Measurements from ENCODE around the gene ZNF219. TPM values are rescaled to one million over a fixed set of nuclear protein-coding genes. Genes with fewer than 3 reads are reported as not detected.

ZNF219 gene
- total and polyA plus RNA-seq, 2 of the 13 experiments (the other 11 are each of a cell fraction or from before 2014, with no cell fraction given), result 34.5 to 36.6 TPM

DNA sequence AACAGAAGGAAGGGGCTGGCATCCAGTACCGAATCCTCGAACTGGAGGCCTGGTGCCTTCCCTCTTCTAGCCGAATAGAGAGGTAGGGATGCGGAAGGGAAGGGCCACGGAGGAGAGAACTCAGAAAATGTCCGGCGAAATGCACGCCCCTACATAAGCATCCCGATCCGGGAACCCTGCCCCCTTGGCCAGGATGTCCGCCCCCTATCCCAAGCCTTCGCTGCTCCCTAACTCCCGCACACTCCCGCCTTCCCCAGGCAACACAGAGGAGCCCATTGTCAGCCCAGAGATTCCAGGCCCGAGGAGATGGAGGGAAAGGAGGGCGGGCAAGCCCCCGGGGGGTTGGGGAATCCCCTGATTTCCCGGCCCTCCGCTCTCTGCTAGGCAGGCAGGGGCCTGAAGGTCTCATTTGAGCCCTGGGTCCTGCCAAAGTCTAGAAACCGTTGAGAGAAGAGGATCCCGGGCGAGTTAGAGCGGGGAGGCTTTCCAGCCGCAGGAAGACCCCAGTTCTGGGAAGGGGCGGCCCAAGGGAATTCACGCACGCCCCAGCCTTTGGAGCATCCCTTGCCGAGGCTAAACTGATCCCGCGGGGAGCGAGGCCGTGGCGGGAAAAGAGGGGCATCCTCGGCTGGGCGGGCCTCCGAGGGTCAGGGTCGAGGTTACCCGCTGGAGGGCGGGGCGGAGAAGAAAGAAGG is 28.9 kb downstream of the ZNF219 start (continued):
- TF ChIP-seq, protein P1, sequence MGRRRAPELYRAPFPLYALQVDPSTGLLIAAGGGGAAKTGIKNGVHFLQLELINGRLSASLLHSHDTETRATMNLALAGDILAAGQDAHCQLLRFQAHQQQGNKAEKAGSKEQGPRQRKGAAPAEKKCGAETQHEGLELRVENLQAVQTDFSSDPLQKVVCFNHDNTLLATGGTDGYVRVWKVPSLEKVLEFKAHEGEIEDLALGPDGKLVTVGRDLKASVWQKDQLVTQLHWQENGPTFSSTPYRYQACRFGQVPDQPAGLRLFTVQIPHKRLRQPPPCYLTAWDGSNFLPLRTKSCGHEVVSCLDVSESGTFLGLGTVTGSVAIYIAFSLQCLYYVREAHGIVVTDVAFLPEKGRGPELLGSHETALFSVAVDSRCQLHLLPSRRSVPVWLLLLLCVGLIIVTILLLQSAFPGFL (CRISPR knock-in tag; IDR thresholded peaks at IDR 0.05), result no peak
- TF ChIP-seq ZNF672 (CRISPR knock-in tag; IDR thresholded peaks at IDR 0.05), result 0 out of 2 replicates have a peak, but pooled peaks have one; percentile 26
- no peak for TF ChIP-seq HNRNPK (IDR thresholded peaks at IDR 0.05; ENCODE audit: low read depth, low read length, poor library complexity, severe bottlenecking)
- TF ChIP-seq NR1H2 (CRISPR knock-in tag; IDR thresholded peaks at IDR 0.05; ENCODE audit: borderline replicate concordance, low read depth), result no peak
- TF ChIP-seq ZFP36L2 (CRISPR knock-in tag; IDR thresholded peaks at IDR 0.05), result no peak
- TF ChIP-seq, protein P2, sequence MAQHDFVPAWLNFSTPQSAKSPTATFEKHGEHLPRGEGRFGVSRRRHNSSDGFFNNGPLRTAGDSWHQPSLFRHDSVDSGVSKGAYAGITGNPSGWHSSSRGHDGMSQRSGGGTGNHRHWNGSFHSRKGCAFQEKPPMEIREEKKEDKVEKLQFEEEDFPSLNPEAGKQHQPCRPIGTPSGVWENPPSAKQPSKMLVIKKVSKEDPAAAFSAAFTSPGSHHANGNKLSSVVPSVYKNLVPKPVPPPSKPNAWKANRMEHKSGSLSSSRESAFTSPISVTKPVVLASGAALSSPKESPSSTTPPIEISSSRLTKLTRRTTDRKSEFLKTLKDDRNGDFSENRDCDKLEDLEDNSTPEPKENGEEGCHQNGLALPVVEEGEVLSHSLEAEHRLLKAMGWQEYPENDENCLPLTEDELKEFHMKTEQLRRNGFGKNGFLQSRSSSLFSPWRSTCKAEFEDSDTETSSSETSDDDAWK (CRISPR knock-in tag; IDR thresholded peaks at IDR 0.05), result no peak
- TF ChIP-seq CEBPG (CRISPR knock-in tag; IDR thresholded peaks at IDR 0.05), result no peak
- no peak for TF ChIP-seq ZBTB21 (CRISPR knock-in tag; IDR thresholded peaks at IDR 0.05)
- TF ChIP-seq, protein P3, sequence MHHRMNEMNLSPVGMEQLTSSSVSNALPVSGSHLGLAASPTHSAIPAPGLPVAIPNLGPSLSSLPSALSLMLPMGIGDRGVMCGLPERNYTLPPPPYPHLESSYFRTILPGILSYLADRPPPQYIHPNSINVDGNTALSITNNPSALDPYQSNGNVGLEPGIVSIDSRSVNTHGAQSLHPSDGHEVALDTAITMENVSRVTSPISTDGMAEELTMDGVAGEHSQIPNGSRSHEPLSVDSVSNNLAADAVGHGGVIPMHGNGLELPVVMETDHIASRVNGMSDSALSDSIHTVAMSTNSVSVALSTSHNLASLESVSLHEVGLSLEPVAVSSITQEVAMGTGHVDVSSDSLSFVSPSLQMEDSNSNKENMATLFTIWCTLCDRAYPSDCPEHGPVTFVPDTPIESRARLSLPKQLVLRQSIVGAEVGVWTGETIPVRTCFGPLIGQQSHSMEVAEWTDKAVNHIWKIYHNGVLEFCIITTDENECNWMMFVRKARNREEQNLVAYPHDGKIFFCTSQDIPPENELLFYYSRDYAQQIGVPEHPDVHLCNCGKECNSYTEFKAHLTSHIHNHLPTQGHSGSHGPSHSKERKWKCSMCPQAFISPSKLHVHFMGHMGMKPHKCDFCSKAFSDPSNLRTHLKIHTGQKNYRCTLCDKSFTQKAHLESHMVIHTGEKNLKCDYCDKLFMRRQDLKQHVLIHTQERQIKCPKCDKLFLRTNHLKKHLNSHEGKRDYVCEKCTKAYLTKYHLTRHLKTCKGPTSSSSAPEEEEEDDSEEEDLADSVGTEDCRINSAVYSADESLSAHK (CRISPR knock-in tag; IDR thresholded peaks at IDR 0.05; ENCODE audit: borderline replicate concordance), result 0 out of 2 replicates have a peak, but pooled peaks have one; percentile 33
- TF ChIP-seq NFKB2 (CRISPR knock-in tag; IDR thresholded peaks at IDR 0.05; ENCODE audit: borderline replicate concordance), result 0 out of 2 replicates have a peak, but pooled peaks have one; percentile 66
- no peak for TF ChIP-seq MAF1 (CRISPR knock-in tag; IDR thresholded peaks at IDR 0.05; ENCODE audit: borderline replicate concordance)
- no peak for TF ChIP-seq ZNF44 (CRISPR knock-in tag; IDR thresholded peaks at IDR 0.05)
- TF ChIP-seq, protein P4, sequence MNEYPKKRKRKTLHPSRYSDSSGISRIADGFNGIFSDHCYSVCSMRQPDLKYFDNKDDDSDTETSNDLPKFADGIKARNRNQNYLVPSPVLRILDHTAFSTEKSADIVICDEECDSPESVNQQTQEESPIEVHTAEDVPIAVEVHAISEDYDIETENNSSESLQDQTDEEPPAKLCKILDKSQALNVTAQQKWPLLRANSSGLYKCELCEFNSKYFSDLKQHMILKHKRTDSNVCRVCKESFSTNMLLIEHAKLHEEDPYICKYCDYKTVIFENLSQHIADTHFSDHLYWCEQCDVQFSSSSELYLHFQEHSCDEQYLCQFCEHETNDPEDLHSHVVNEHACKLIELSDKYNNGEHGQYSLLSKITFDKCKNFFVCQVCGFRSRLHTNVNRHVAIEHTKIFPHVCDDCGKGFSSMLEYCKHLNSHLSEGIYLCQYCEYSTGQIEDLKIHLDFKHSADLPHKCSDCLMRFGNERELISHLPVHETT (CRISPR knock-in tag; conservative IDR thresholded peaks at IDR 0.05), result peak; percentile 83
- peak; percentile 78 for TF ChIP-seq U2AF1 (optimal IDR thresholded peaks at IDR 0.05; ENCODE audit: low read depth, low read length)
- TF ChIP-seq, protein P5, sequence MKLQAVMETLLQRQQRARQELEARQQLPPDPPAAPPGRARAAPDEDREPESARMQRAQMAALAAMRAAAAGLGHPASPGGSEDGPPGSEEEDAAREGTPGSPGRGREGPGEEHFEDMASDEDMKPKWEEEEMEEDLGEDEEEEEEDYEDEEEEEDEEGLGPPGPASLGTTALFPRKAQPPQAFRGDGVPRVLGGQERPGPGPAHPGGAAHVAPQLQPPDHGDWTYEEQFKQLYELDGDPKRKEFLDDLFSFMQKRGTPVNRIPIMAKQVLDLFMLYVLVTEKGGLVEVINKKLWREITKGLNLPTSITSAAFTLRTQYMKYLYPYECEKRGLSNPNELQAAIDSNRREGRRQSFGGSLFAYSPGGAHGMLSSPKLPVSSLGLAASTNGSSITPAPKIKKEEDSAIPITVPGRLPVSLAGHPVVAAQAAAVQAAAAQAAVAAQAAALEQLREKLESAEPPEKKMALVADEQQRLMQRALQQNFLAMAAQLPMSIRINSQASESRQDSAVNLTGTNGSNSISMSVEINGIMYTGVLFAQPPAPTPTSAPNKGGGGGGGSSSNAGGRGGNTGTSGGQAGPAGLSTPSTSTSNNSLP (IDR thresholded peaks at IDR 0.05; ENCODE audit: low read depth, low read length), result no peak
- TF ChIP-seq SP140L (CRISPR knock-in tag; IDR thresholded peaks at IDR 0.05; ENCODE audit: borderline replicate concordance), result no peak
- no peak for TF ChIP-seq RFX5 (IDR thresholded peaks at IDR 0.05; ENCODE audit: low read depth, low read length)
- TF ChIP-seq ZNF563 (CRISPR knock-in tag; IDR thresholded peaks at IDR 0.05), result no peak
- TF ChIP-seq NFE2L1 (CRISPR knock-in tag; IDR thresholded peaks at IDR 0.05; ENCODE audit: borderline replicate concordance), result no peak
- TF ChIP-seq MLLT10 (CRISPR knock-in tag; IDR thresholded peaks at IDR 0.05), result no peak
- TF ChIP-seq ZNF777 (CRISPR knock-in tag; IDR thresholded peaks at IDR 0.05), result no peak; the same call in 1 of the 2 replicates
- TF ChIP-seq CCAR2 (optimal IDR thresholded peaks at IDR 0.05; ENCODE audit: low read depth, low read length), result no peak

All from HepG2 (cell line).